ENCODE data around the gene PRIMPOL.

Gene PRIMPOL

DNA sequence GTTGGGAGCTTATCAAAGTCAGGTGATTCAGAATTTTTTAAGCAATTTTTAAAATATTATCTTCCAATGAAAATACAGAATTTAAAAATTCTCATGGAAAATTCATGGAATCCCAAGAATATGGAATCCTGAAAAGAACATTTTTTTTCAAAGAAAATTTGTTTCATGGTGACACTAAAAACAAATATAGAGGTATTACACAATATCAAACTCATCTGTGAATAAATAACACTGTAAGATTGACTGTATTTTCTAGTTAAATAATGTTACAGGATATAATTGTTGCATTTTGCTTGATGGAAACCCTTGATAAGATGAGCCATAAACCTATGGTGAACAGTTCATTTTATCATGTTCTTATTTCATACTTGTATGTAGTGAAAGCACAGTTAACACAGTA is 11.4 kb downstream of the PRIMPOL start:
- no peak overlapping the region for H3K4me3 ChIP-seq
- H3K27ac ChIP-seq = no peak overlapping the region

DNA sequence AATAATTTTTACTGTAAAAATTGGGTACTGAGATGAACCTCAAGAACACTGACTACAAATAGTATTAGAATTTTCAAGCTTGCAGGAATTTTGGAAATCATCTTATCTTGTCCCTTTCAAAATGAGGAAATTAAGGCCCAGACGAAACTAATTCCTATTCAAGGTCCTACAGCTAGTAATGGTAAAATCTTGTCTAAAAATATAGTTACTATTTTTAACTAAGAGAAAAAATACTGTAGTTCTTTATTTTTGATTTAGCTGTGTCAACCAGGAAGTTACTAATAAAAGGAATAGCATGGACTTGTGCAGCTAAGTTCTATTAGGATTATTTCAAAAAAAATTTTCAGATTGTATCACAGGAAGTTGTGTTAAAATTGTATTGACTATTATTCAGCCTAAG is 12.7 kb downstream of the PRIMPOL start:
- Histone ChIP-seq H3K27ac (no peak overlapping the region), H3K4me3 (no peak overlapping the region)

DNA sequence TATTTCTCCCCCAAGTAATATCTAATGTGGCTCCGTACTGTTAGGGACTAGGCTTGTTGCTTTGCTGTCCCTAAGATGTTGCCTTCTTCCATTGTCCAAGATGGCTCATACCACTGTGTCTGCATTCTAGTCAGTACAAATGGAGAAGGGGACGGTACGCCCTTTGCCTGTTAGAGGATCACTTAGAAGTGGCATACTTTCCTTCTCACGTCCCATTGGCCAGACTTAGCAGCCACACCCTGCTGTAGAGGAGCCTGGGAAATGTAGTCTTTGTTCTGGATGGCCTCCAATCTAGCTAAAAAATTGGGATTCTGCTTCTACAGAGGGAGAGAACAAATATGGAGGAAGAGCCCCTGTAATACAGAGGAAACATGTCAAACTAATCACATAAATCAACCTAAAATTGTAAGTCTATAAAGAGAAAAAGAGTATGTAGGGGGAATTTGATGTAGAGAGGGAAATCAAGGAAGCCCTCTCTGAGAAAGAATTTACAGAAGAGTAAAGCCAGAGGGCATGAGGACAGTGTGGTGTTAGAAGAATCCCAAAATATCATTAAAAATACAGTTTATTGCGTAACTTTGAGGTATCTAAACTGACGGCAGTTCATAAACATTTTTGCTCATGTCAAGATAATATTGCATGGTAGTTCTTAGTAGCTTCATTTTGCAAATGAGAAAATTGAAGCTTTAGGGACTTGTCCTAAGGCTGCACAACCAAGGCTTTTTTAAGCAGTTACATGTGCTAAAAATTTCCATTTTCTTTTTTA is 15.1 kb downstream of the PRIMPOL start:
- Histone ChIP-seq H3K27ac (no peak overlapping the region), H3K4me3 (no peak overlapping the region)

DNA sequence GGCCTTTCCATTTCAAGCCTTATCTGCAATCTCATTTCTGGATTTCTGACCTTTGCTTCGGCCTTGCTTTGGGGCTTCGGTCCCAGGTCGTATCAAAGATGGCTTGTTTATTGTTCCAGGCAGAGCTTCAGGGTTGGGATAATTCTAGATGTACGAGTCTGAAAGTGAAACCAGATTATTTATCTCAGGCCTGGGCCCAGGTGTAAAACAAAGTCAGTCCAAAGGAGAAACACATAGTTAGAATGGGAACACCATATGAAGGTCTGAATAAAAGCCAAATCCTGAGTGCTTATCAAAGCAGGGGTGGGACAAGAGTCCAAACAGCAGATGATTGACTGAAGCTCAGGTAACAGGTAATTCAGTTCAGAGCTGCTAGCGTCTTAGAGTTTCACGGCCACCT is 17.1 kb downstream of the PRIMPOL start:
- no peak overlapping the region for H3K27ac ChIP-seq
- H3K4me3 ChIP-seq = no peak overlapping the region

DNA sequence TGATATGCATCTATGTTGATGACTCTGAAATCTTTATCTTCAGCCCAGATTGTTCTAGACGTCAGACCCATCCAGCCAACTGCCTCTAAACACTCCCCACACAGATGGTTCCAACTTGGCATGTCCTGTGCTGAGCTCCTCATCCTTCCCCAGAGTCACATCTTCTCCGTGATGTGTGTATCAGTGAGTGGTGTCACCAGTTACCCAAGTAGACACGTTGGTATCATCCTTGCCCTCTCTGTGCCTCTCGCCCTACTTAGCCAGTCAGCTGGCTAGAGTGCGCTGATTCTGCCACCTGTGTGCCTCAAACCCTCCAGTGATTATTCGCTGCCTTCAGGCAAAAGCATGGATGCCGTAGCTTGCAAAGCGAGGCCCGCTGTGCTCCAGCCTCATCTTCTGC is 18.6 kb downstream of the PRIMPOL start:
- Histone ChIP-seq H3K27ac (peak overlapping the region in 5 of 21 experiments; percentile 31 to 63 (median 37)), H3K4me3 (no peak overlapping the region)

DNA sequence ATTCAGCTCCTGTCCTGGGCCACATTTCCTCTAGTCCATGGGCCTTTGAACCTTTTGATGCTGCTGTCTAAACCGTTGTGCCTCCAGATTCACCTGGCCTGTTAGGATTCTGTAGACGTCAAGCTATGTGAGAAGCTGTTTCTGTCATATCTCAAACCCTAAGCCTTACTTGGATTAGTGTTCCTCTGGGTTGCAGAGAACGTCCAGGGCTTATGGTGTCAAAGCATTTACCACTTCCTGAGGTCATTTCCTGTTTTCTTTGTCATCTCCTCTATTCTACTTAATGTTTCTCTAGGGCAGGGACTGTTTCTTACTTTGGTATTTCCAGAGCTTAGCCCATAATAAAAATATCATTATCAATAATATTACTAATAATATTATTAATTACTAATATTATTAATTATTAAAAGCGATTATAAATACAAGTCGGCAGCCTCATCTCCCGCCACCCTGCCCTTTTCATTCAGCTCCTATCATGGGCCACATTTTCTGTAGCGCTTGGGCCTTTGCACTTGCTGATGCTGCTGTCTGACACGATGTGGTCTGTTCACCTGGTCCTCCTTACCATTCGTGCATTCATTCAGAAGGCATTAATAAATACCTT is 19.1 kb downstream of the PRIMPOL start:
- Histone ChIP-seq H3K4me3 (no peak overlapping the region), H3K27ac (peak overlapping the region in 5 of 21 experiments; percentile 31 to 63 (median 37))

DNA sequence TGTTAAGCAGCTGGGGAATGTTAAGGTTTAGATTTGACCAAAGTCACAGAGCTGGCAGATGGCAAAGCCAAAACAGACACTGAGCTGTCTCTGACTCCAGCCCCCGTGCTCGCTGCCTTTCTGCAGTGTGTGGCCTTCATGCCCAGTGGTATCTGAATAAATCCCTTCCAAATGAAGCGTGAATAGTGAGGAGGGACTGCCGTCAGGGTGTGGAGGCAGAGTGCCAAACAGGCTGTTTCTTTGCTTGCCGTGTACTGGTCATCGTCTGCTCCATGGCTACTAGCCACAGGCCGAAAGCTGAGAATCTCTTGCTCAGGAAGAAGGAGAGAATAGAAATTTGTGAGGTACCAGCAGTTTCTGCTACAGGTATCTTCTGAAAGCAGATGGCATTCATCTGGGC is 19.7 kb downstream of the PRIMPOL start:
- Histone ChIP-seq H3K4me3 (no peak overlapping the region), H3K27ac (peak overlapping the region in 2 of 21 experiments; percentile 29 to 63)

DNA sequence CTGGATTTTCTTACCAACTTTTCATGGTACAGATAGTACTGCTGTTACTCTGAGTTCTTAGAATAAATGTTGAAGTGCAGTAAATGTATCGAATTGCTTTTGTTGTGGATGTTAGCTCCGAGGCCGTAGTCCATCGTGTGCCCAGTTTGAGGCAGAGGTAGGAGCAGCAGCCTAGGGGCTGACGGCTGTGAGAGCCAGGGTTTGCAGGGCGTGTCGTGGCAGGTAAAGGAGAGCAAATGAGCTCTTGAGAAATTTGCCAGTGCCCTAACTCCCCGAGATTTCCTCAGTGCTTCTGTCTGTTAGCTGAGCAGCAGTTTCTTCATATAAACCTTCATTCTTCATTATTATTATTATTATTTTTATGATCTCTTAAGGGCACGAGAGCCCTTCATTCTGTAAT is 21.6 kb downstream of the PRIMPOL start:
- Histone ChIP-seq H3K4me3 (no peak overlapping the region), H3K27ac (no peak overlapping the region)

DNA sequence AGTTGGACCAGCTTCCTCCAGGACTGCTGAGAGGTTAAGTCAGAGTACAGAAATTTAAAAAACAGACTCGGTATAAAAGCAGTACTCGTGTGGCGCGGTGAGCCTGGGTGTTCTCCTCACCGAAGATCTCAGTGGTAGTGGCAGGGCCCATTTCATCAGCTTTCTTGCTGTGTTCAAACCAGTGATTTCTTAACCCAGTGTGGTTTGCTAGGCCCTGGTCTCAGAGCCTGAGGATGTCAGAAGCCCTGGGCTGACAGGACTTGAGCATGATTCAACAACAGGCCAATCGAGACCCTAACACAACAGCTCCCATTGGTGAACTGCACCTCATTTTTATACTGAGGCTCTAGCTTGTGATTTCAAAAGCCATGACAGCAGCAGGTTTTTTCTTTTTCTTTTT is 23.2 kb downstream of the PRIMPOL start:
- Histone ChIP-seq H3K4me3 (no peak overlapping the region), H3K27ac (no peak overlapping the region)

DNA sequence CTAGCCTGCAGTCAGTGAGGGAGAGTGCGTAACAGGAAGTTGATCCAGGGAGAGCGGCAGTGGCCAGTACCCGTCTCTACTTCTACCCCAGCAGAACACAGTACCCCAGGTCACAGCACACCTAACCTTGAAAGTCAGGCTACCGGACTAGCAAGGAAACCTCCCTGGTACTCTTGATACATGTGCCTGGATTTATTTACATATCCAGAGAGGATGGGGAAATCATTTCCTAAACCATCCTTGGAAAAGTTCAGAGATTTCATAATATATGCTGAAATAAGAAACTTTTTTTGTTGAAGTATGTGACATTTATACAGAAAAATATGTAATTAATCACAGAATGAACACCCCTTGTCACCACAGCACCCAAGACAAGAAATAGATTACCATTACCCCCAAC is 24.5 kb downstream of the PRIMPOL start:
- Histone ChIP-seq H3K4me3 (no peak overlapping the region), H3K27ac (peak overlapping the region in 1 of 21 experiments; percentile 37)

DNA sequence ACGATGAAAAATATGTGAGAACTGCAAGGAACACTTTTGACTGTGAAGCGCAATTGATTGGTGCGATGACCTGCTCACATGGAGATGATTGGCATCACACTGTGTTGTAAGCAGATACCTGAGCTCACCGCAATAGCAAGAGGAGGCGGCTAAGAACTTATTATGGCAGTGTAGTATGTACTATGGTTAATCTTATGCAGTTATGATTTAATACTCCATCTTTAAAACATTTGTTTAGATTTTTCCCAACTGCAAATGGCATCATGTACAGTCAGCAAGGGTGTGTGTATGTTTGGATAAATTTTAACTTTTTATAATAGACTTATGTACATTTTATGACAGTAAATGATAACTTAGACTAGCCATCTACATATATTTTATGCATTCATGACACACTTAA is 25.5 kb downstream of the PRIMPOL start:
- Histone ChIP-seq H3K27ac (no peak overlapping the region), H3K4me3 (no peak overlapping the region)

DNA sequence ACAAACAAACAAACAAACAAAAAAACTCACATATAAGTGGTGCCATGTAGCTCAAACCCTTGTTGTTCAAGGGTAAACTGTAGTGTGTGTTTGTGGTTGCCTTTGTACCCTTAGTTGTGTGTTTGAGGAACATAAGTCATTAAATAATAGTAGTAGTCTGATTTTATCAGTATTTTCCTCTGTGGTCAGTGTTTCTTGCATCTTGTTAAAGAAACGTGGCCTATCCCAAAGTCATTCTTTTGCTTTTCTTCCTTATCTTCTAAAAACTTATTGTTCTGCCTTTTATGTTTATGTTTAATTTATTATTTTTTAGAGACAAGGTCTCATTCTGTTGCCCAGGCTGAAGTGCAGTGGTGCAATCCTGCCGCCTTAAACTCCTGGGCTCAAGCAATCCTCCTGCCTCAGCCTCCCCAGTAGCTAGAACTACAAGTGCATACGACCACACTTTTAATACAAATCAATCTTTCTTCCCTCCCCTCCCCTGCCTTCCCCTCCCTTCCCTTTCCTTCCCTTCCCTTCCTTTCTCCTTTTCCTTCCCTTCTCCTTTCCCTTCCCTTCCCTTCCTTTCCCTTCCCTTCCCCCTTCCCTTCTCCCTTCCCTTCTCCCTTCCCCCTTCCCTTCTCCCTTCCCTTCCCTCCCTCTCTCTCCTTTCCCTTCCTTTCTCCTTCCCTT is 26.4 kb downstream of the PRIMPOL start:
- H3K4me3 ChIP-seq = no peak overlapping the region
- H3K27ac ChIP-seq = no peak overlapping the region

DNA sequence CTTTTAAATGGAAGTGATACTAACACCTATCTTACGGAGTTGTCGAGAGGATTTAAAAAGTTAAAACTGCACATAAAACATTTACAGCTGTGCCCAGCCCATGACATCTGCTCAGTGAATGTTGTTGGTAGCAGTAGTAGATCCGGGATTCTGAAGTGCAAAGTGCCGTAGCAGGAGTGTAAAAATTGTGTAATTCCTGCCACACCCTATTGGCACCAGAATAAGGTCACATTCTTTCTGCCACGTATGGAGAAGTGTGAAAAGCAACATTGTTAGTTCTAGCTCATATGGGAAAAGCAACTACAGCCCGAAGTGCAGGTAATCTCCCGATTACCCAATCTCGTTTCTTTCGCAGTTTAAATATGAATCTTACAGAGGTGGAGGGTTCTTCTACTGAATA is 31.2 kb downstream of the PRIMPOL start:
- Histone ChIP-seq H3K27ac (no peak overlapping the region), H3K4me3 (no peak overlapping the region)

DNA sequence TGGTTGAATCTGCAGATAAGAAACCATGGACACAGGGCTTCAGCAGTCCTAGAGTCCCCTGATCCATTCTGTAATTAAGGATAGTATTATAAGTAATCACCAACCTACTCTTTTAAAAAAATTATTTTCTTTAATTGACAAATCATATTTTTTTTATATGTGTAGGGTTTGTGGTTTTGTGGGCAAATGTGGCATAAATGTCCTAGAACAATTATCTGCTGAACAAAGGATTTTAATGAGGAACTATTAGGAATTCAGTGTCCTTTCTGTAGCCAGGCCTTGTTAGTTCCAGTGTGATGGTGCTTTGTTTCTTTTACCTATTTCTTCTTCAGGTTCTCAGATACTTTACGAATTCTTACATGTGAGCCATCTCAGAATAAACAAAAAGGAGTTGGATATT is 32.4 kb downstream of the PRIMPOL start:
- H3K27ac ChIP-seq = no peak overlapping the region
- no peak overlapping the region for H3K4me3 ChIP-seq

DNA sequence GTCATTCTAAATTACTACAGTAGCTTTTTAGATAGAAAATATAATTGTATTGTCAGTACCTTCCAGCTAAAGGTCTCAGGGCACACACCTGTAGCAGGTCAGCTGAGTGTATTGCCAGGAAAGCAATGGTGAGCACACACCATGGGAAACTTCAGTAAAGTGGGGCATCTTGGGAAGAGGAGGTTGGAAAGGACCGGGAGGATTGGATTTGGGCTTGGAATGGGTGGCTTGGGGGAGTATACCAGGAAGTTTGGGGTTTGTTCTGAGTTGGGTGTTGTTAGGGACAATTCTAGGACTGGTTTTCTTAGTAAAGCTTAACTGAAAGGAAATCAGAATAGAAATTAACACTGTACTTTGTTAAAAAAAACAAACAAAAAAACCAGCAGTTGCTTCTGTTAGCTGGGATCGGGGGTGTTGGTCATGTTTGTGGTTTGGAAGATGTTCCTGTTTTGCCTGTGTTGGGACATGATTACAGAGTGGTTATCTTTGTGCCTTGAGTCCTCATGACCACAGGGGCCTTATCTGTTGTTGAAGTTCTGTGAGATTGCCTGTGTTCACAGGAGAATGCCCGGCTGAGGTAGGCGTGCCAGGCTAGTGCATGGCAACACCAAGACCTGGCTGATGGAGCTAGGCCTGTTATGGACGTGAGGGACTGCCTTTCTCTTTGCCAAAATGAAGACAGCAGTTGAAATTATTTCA is 35.1 kb downstream of the PRIMPOL start:
- no peak overlapping the region for H3K4me3 ChIP-seq
- peak overlapping the region in 1 of 21 experiments; percentile 43 for H3K27ac ChIP-seq

DNA sequence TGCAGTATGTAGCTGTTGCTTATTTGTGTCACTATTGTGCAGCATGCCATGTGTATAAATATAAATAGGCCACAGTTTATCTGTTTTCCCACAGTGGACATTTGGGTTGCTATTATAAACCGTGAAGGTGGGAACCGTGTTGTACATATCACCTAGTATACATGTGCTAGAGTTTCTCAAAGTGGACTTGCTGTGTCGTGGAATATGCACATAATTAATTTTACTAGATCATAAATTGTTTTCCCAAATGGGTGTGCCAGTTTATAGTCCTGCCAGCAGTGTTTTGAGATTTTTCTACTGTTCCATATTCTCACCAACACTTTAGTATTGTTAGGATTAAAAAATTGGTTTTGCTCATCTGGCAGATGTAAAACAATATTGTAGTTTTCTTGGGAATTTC is 38.5 kb downstream of the PRIMPOL start:
- Histone ChIP-seq H3K4me3 (no peak overlapping the region), H3K27ac (peak overlapping the region in 1 of 21 experiments; percentile 6)

DNA sequence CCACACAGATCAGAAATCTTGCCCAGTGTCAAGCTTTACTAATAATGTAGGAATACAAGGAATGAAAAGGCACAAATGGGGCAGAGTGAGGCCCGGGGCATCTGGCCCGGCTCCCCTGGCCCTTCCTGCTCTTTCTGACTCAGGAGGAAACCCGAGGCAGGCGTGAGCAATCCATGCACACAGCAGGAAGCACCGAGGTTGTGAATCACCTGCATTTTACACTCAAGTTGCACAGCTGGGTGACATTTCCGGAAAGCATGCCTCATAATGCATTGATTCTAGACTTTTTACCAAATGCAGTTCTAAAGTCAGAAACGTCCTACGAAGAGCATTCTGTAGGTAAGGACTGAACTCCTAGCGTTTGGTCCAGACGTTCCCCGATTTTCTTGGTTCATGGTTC is 38.9 kb downstream of the PRIMPOL start:
- Histone ChIP-seq H3K27ac (peak overlapping the region in 2 of 21 experiments; percentile 6 to 48), H3K4me3 (no peak overlapping the region)

DNA sequence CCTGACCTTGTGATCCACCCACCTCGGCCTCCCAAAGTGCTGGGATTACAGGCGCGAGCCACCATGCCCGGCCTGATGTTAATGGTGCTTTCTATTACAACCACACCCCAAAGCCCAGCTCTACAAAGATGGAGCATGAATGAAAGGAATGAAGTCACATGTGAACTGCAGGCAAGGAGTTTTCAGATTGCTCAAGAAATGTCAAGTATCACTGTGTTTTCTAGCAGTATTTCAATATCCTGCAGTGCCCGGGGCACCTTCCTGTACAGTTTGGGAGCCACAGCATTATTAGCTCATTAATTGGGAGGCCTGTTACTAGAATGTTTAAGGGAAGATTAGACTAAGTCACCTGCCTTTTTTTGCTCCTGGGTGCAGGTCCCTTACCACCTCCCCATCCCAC is 40.1 kb downstream of the PRIMPOL start:
- Histone ChIP-seq H3K27ac (no peak overlapping the region), H3K4me3 (no peak overlapping the region)

DNA sequence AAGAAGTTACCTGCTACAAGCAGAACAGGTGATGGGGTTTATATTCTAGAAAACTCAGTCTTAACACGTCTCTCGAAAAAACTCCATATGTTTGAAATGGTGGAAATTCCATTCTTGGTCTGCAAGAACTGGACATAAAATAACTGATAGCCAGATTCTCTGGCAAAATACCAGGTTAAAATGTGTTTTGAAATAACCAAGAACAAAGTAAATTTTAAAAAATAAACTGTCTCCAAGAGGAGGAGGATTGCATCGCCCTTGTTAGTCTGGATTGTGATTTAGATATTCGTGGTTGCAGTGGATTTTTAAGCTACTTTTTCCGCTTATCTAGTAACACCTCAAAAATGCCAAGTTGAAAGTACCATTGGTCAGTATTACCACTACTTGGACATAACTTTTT is 43.5 kb downstream of the PRIMPOL start:
- Histone ChIP-seq H3K27ac (no peak overlapping the region), H3K4me3 (no peak overlapping the region)

DNA sequence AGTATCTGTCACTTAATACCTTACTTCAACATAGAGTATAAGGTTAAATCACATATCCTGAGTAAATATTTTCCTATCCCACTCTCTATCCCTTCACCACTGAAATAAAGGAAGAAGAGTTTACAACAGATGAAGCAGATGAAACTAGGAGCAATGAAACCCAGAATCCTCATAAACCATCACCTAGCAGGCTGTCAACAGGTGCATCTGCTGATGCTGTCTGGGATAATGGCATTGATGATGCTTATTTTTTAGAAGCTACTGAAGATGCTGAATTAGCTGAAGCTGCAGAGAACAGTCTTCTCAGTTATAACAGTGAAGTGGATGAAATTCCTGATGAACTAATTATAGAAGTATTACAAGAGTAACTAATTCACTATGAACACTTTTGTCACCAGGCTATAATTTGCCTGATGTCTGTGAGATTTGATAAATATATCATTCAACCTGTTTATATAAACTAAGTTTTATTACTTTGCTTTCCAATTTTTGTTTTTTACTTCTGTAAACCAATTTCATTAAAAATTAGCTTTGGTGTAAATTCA is 44.9 kb downstream of the PRIMPOL start:
- H3K27ac ChIP-seq = no peak overlapping the region
- no peak overlapping the region for H3K4me3 ChIP-seq

Data from skin epidermis (tissue), 12 donors.